Hippocampal formation (tissue), 2 donors: ENCODE results near the gene NFAM1.
A peak's percentile ranks its signal among the peaks of the same experiment; 100 is the strongest.

Experiments used
- DNase-seq, 2 donors: peaks; one replicate each; lab custom pipeline; 2025; lab: John Stamatoyannopoulos, UW

Gene NFAM1, protein sequence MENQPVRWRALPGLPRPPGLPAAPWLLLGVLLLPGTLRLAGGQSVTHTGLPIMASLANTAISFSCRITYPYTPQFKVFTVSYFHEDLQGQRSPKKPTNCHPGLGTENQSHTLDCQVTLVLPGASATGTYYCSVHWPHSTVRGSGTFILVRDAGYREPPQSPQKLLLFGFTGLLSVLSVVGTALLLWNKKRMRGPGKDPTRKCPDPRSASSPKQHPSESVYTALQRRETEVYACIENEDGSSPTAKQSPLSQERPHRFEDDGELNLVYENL

GRCh38 chr22:42432020-42432596 is at the start of gene NFAM1:
TSS of gene NFAM1 (minus strand) at chr22:42432403. CDS start at chr22:42432357, 46 bp downstream.
- peak in 1 of 2 donors; percentile 29 for DNase-seq

DNA sequence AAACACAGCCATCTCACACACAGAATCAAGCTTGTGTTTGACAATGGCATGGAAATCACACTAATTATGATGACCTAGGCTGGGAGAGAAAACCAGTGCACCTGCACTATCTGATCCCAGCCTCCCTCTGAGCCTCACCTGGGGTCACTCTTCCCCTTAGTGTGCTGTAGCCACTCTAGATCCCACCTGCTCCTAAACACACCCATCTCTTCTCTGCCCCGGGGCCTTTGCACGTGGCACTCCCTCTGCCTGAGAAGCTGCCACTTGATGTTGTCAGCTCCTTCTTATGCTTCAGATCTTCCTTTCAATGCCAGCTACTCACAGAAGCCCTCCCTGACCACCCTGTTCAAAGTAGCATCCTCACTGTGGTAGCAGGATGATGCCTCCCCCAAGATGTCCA is 42.9 kb upstream of the NFAM1 start:
- no peak for DNase-seq

- DNase-seq: peak in 1 of 2 donors; percentile 1
Observed at GRCh38 chr22:42473484-42474193, 41.4 kb upstream of the NFAM1 start.

DNA sequence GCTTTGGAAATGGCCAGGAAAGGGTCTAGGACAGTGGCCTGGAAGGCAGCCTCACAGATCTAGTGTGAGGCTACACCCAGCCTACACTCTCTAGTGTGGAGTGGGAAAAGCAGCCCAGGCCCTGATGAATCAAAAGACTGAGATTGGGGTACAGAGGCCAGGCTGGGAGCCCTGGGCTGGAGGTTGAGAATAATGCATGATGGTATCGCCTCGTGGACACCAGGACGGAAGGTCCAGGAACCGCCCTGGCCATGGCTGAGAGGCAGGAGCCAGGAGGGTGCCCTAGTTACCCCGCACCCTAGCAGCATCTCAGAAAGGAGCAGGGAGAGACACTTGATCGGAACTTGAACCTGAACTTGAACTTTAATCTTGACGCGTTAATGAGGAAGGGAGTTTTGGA is 40.5 kb upstream of the NFAM1 start:
- no peak for DNase-seq

GRCh38 chr22:42471441-42471840 is 39.2 kb upstream of the NFAM1 start:
- DNase-seq: no peak

DNA sequence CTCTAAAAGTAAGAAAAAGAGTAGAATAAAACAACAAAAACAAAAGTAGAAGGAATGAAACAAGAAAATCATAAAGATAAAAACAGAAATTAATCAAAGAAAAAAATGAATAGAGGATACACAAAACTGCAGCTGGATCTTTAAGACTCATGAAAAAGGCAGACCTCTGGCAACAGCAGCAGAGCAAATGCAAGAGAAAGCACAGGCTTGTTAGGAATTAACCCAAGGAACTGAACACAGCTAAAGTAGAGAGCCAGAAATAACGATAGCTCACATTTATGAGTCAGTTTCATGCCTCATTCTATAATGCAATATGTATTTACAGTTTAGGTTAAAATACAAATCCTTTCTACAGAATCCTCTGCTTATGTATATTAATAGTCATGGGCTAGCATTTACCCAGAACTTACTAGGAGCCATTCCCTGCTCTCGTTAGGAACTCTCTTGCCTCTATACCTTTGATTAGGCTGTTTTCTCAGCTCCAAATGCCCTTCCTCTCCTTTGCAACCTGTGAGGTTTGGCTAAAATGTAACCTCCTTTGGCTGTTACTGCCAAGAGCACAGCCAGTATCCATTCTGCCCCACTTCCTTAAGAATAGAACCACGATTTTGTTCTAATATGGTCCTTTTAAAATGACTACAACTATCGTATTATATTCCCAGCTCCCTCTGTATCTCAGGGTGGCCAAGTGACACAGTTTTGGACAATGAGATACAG is 38.3 kb upstream of the NFAM1 start:
- DNase-seq: no peak

- DNase-seq: no peak
Observed at GRCh38 chr22:42468841-42469240, 36.6 kb upstream of the NFAM1 start.

DNA sequence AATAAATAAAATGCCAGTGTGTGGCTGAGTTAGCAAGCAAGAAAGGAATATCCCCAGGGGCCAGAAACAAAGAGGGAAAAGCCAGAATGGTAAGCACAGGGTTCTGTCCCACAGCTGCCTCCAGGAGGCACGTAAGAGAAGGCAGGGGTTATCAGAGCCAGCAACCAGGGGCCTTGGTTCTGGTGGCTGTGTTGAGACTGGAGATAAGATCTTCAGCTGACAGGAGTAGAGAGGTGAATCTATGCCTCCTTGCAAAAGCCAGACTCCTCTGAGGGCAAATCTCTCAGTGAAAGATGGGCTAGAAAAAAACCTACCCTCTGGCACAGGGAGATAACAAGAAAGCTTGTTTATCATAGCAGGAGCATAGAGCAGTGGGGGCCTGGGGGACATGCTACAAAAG is 29.8 kb upstream of the NFAM1 start:
- no peak for DNase-seq

DNA sequence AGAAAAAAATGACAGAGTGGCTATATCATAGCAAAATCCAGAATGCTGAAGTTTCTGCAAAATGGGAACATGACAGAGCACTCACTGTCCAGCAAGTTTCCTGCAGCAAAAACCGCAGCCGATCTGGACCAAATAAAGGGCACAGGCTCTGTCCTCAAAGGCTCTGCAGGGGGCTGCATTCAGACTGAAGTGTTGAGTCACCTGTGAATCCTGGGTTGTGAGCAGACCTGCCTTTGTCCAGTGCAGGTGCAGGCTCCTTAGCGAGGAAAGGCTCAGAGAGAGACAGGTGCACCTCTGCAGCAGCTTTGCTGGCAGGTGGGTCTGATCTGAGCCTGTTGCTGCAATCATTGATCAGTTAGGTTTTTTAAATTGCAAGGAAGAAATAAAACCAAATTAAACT is 29.3 kb upstream of the NFAM1 start:
- DNase-seq: no peak

GRCh38 chr22:42459287-42460063 is 27.3 kb upstream of the NFAM1 start:
- no peak for DNase-seq

- no peak for DNase-seq
Observed at GRCh38 chr22:42452916-42453315, 20.7 kb upstream of the NFAM1 start.

- no peak for DNase-seq
Observed at GRCh38 chr22:42452456-42452855, 20.3 kb upstream of the NFAM1 start.

DNA sequence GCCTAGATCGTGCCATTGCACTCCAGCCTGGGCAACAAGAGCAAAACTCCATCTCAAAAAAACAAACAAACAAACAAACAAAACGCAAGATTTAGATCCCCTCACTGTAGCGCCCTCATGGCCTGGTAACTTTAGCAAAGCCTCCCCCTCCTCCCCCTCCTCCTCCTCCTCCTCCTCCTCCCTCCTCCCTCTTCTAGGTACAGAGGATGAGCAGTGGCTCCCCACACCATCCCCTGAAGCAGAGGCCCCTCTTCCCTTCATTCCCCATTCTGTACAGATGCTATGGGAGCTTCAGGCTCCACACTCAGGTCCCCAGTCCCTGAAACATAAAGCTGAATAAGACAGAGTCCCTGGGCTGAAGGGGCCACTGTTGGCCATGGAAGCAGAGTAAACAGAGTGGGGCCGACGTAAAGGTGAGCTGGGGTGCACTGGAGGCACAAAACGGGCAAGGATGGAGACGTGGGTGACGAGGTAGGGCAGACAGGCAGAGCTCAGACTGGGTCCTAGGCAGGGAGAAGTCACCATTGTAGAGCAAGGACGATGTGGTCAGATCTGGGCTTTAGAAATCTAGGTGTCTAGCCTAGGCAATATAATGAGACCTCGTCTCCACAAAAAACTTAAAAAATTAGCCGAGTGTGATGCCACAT is 19.4 kb upstream of the NFAM1 start:
- no peak for DNase-seq

GRCh38 chr22:42450862-42451261 is 18.7 kb upstream of the NFAM1 start:
- no peak for DNase-seq

DNA sequence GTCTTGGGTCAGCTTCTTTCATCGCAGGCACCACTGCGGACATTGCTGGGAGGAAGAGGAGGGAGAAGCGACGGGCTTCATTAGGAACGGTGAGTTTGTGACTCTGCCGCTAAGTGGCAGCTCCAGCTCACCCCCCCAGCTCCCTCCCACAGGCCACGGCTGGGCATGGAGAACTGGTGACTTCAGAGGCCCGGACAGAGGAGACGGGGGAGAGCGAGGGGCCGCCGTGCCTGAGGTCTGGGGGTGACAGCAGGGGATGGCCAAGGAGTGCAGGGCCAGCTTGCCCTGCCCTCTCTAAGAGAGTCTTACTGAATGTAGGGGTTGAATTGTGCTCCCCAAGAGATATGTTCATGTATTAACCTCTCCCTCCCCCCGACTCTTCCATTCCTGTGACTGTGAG is 13.9 kb upstream of the NFAM1 start:
- no peak for DNase-seq

GRCh38 chr22:42444077-42444904 is 12.1 kb upstream of the NFAM1 start:
- DNase-seq: peak; percentile 53 to 76

GRCh38 chr22:42443240-42444076 is 11.3 kb upstream of the NFAM1 start:
- no peak for DNase-seq

GRCh38 chr22:42442748-42443147 is 10.5 kb upstream of the NFAM1 start:
- DNase-seq: no peak

- DNase-seq: no peak
Observed at GRCh38 chr22:42440728-42441127, 8.5 kb upstream of the NFAM1 start.
